Measurements from ENCODE around the gene ALKBH6. TPM values are rescaled to one million over a fixed set of nuclear protein-coding genes. Genes with fewer than 3 reads are reported as not detected.
A peak's percentile ranks its signal among the peaks of the same experiment; 100 is the strongest.

ALKBH6 gene
- total and polyA plus RNA-seq, 9 of the 15 experiments (the other 6 are each of a cell fraction or from before 2014, with no cell fraction given) = 0.67 to 62.0 (median 34.5) TPM

DNA sequence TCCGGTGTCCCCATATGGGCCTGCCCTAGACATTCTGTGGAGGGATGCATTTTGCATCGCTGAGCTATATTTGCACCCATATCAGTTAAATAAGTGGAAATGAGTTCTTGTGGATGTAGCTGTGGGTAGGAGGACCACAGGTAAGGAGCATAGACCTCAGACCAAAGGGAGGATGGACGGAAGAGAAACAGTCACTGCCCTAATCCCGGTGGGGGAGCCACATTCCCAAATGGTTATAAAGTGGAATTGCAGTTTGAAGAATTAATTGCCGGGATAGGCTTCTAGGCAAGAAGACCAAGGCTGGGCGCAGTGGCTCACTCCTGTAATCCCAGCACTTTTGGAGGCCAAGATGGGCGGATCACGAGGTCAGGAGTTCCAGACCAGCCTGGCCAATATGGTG is 17.2 kb downstream of the ALKBH6 start (continued):
- TF ChIP-seq RNF2 (IDR thresholded peaks at IDR 0.05) (no peak), ELK1 (CRISPR knock-in tag; IDR thresholded peaks at IDR 0.05) (no peak)

GRCh38 chr19:35995048-35995993 is 18.7 kb downstream of the ALKBH6 start, which contains the start of gene SDHAF1:
SDHAF1 (plus strand) TSS chr19:35995188; CDS start chr19:35995275, 87 bp downstream.
- H3K79me2 ChIP-seq (ENCODE audit: control insufficient read depth, insufficient read depth, low read length) = peaks cover 28% of the 10 kb centered on the region
- DNase-seq (ENCODE audit: extremely low read depth in 1 of 4, low spot score in 3 of 4) (peak; percentile 95 to 98 (median 96)), FAIRE-seq (peak; percentile 98), ATAC-seq (peak; percentile 93)
- TSS peak; percentile 65 for BruUV-seq (replicated peaks)
- intact Hi-C loops (cut with micrococcal nuclease) = loop anchor here (5.0 to 10.0 kb wide), 2 partner anchors 57 to 119 kb away; partner anchors contain the start of genes OVOL3, POLR2I, TBCB and THAP8
- H4K20me1 ChIP-seq (replicated peaks; ENCODE audit: control insufficient read depth, insufficient read depth, low read length) = peaks cover 4% of the 10 kb centered on the region; the same call in 1 of the 2 replicates
- no peaks in the 10 kb centered on the region for H3K27me3 ChIP-seq (ENCODE audit: control insufficient read depth in 2 of 2, insufficient read depth in 2 of 2, low read length in 2 of 2)
- peak within 1 kb of the TSS; percentile 73 for H3K27ac ChIP-seq (ENCODE audit: extremely low read depth, low read depth, low read length)
- H3K9me3 ChIP-seq (replicated peaks; ENCODE audit: control insufficient read depth, insufficient read depth, low read depth, low read length) = no peaks in the 10 kb centered on the region
- under 1% methylated on average over 87 of the region's 97 CpGs for WGBS (ENCODE audit: insufficient coverage, low coverage, missing lambda C conversion rate)
- H2AFZ ChIP-seq (ENCODE audit: low read depth, low read length) = peak within 1 kb of the TSS; percentile 89
- peaks cover 3% of the 10 kb centered on the region for H3K9me1 ChIP-seq (ENCODE audit: control insufficient read depth, insufficient read depth, low read length)
- ChIA-PET POLR2A (interaction anchor here (0.6 to 1.5 kb wide), 3 partner anchors 17 to 59 kb away, joined by 3 to 4 read pairs (median 3); partner anchors contain the start of genes ALKBH6 and THAP8), CTCF (ENCODE audit: low intra/inter-chr PET ratio) (interaction anchor here (1.5 kb wide), 1 partner anchor 59 kb away, joined by 3 read pairs; the partner anchor contains the start of gene WDR62)
- peak within 1 kb of the TSS; percentile 65 to 91 for H3K9ac ChIP-seq (ENCODE audit: insufficient read depth in 1 of 2, low read depth in 2 of 2, low read length in 2 of 2)
- H3K36me3 ChIP-seq (ENCODE audit: control insufficient read depth, insufficient read depth, low read length) = peaks cover 15% of the 10 kb centered on the region; the same call in 1 of the 3 replicates
- peak within 1 kb of the TSS; percentile 59 for H3K4me3 ChIP-seq
- H3K4me1 ChIP-seq (replicated peaks in 1 of 2; ENCODE audit: control insufficient read depth in 2 of 2, insufficient read depth in 2 of 2, low read length in 2 of 2) = peaks cover 9 to 29% of the 10 kb centered on the region in 2 experiments; a peak in 4 of 5 replicates
- H3K4me2 ChIP-seq (ENCODE audit: insufficient read depth, low read length) = peak within 1 kb of the TSS; percentile 83
- in situ Hi-C loops (cut with MboI) = no loop called here
- TF ChIP-seq PKNOX1 (IDR thresholded peaks at IDR 0.05) = peak; percentile 92
- TF ChIP-seq ZBTB11 (CRISPR knock-in tag; IDR thresholded peaks at IDR 0.05) = peak in 1 of 3 experiments; percentile 52; a peak in 1 of 6 replicates
- no peak for TF ChIP-seq JUN (IDR thresholded peaks at IDR 0.05; ENCODE audit: borderline replicate concordance, low read depth, low read length)
- TF ChIP-seq JUN (CRISPR knock-in tag; IDR thresholded peaks at IDR 0.05; ENCODE audit: borderline replicate concordance) = no peak; the same call in 1 of the 2 replicates
- TF ChIP-seq, protein P1, sequence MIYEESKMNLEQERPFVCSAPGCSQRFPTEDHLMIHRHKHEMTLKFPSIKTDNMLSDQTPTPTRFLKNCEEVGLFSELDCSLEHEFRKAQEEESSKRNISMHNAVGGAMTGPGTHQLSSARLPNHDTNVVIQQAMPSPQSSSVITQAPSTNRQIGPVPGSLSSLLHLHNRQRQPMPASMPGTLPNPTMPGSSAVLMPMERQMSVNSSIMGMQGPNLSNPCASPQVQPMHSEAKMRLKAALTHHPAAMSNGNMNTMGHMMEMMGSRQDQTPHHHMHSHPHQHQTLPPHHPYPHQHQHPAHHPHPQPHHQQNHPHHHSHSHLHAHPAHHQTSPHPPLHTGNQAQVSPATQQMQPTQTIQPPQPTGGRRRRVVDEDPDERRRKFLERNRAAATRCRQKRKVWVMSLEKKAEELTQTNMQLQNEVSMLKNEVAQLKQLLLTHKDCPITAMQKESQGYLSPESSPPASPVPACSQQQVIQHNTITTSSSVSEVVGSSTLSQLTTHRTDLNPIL (CRISPR knock-in tag; IDR thresholded peaks at IDR 0.05) = no peak
- TF ChIP-seq ARHGAP35 (IDR thresholded peaks at IDR 0.05; ENCODE audit: partially characterized antibody) = no peak
- TF ChIP-seq NELFE (IDR thresholded peaks at IDR 0.05; ENCODE audit: insufficient read depth, insufficient read length) = no peak

Measured in K562 (cell line).